ENCODE data around the gene CALM3. TPM values are rescaled to one million over a fixed set of nuclear protein-coding genes. Genes with fewer than 3 reads are reported as not detected.

The CALM3 gene
- total and polyA plus RNA-seq, 2 experiments from 2014 or later: 217 to 271 TPM

DNA sequence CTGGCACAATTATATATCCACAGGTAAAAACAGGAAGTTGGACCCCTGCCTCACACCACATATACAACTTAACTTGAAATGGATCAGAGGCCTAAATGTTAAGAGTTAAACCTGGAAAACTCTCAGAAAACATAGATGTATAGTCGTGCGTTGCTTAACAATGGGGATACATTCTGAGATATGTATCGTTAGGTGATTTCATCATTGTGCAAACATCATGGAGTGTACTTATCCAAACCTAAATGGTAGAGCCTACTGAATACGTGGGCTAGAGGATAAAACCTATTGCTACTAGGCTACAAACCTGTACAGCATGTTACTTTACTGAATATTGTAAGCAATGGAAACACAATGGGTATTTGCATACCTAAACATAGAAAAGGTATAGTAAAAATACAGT, 14.8 kb upstream of the CALM3 start:
- DNase-seq: no peak
- Histone ChIP-seq H3K27me3 (replicated peaks; ENCODE audit: insufficient read depth) (no peaks in the 10 kb centered on the region), H3K4me1 (ENCODE audit: insufficient read depth) (no peaks in the 10 kb centered on the region), H3K79me2 (ENCODE audit: insufficient read depth) (no peaks in the 10 kb centered on the region), H2AFZ (no peak overlapping the region), H3K9me3 (ENCODE audit: low read depth) (no peaks in the 10 kb centered on the region), H4K20me1 (ENCODE audit: insufficient read depth) (no peaks in the 10 kb centered on the region), H3K4me3 (no peak overlapping the region), H3K27ac (no peak overlapping the region), H3K4me2 (ENCODE audit: unreplicated experiment) (no peak overlapping the region), H3K9me2 (ENCODE audit: insufficient read depth) (no peaks in the 10 kb centered on the region), H3K9ac (no peak overlapping the region), H3F3A (ENCODE audit: insufficient read depth) (no peaks in the 10 kb centered on the region), H3K36me3 (ENCODE audit: low read depth) (no peaks in the 10 kb centered on the region)
- in situ Hi-C loops (cut with MboI): no loop called here
- whole genome bisulfite sequencing, 2 experiments (ENCODE audit: low coverage in 1 of 2, low lambda C conversion rate in 2 of 2, missing lambda C conversion rate in 2 of 2): 71 to 78% methylated on average over 4 of the region's 4 CpGs
- TF ChIP-seq EZH2phosphoT487 (IDR thresholded peaks at IDR 0.05; ENCODE audit: insufficient read depth, low read depth): no peak
- TF ChIP-seq EZH2 (IDR thresholded peaks at IDR 0.05; ENCODE audit: insufficient read depth, poor library complexity, severe bottlenecking): no peak

DNA sequence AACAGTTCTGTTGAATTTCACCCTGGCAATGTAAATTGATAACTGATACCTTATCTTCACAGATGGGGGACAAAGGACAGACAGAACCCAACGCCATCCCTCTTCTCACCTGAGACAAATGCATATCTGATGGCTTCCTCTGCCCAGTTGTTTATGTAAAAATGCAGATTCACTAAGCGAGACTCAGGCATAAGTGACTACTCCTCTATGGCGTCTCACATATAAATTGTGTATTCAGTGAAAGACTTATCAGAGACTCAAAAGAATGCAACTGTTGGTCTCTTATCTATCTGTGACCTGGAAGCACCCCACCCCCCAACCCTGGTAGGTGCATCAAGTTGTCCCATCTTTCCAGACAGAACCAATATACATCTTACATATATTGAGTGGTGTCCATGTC, 13.3 kb upstream of the CALM3 start:
- in situ Hi-C loops (cut with MboI): no loop called here
- Histone ChIP-seq H3K79me2 (ENCODE audit: insufficient read depth) (no peaks in the 10 kb centered on the region), H3K9ac (no peak overlapping the region), H3K36me3 (ENCODE audit: low read depth) (no peaks in the 10 kb centered on the region), H2AFZ (no peak overlapping the region), H3K9me2 (ENCODE audit: insufficient read depth) (no peaks in the 10 kb centered on the region), H4K20me1 (ENCODE audit: insufficient read depth) (no peaks in the 10 kb centered on the region), H3K27ac (no peak overlapping the region), H3K27me3 (replicated peaks; ENCODE audit: insufficient read depth) (no peaks in the 10 kb centered on the region), H3K4me3 (no peak overlapping the region), H3K4me1 (ENCODE audit: insufficient read depth) (no peaks in the 10 kb centered on the region), H3F3A (ENCODE audit: insufficient read depth) (no peaks in the 10 kb centered on the region), H3K4me2 (ENCODE audit: unreplicated experiment) (no peak overlapping the region), H3K9me3 (ENCODE audit: low read depth) (no peaks in the 10 kb centered on the region)
- no peak for DNase-seq
- TF ChIP-seq EZH2 (IDR thresholded peaks at IDR 0.05; ENCODE audit: insufficient read depth, poor library complexity, severe bottlenecking): no peak
- no peak for TF ChIP-seq EZH2phosphoT487 (IDR thresholded peaks at IDR 0.05; ENCODE audit: insufficient read depth, low read depth)
- WGBS, 2 experiments (ENCODE audit: low coverage in 1 of 2, low lambda C conversion rate in 2 of 2, missing lambda C conversion rate in 2 of 2): 86 to 88% methylated on average over 3 of the region's 3 CpGs

DNA sequence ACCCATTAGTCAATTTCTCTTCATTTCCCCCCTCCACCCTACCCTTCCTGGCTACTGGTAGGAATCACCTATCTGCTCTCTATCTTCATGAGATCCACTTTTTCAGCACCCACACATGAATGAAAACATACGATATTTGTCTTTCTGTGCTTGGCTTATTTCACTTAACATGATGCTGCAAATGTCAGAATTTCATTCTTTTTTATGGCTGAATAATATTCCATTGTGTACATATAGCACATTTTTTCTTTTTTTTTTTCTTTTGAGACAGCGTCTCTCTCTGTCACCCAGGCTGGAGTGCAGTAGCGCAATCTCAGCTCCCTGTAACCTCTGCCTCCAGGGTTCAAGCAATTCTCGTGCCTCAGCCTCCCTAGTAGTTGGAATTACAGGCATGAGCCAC, 9.9 kb upstream of the CALM3 start:
- H3K9me3 ChIP-seq (ENCODE audit: low read depth): no peaks in the 10 kb centered on the region
- H3F3A ChIP-seq (ENCODE audit: insufficient read depth): no peaks in the 10 kb centered on the region
- H3K9ac ChIP-seq: no peak overlapping the region
- TF ChIP-seq EZH2 (IDR thresholded peaks at IDR 0.05; ENCODE audit: insufficient read depth, poor library complexity, severe bottlenecking): no peak
- TF ChIP-seq EZH2phosphoT487 (IDR thresholded peaks at IDR 0.05; ENCODE audit: insufficient read depth, low read depth): no peak
- H3K79me2 ChIP-seq (ENCODE audit: insufficient read depth): no peaks in the 10 kb centered on the region
- no peaks in the 10 kb centered on the region for H3K27me3 ChIP-seq (replicated peaks; ENCODE audit: insufficient read depth)
- no peak for DNase-seq
- no peaks in the 10 kb centered on the region for H4K20me1 ChIP-seq (ENCODE audit: insufficient read depth)
- no peak overlapping the region for H3K4me3 ChIP-seq
- no peak overlapping the region for H2AFZ ChIP-seq
- H3K27ac ChIP-seq: no peak overlapping the region
- in situ Hi-C loops (cut with MboI): no loop called here
- WGBS, 2 experiments (ENCODE audit: low coverage in 1 of 2, low lambda C conversion rate in 2 of 2, missing lambda C conversion rate in 2 of 2): 86 to 89% methylated on average over 4 of the region's 4 CpGs
- H3K4me1 ChIP-seq (ENCODE audit: insufficient read depth): no peaks in the 10 kb centered on the region
- H3K9me2 ChIP-seq (ENCODE audit: insufficient read depth): no peaks in the 10 kb centered on the region
- no peak overlapping the region for H3K4me2 ChIP-seq (ENCODE audit: unreplicated experiment)
- no peaks in the 10 kb centered on the region for H3K36me3 ChIP-seq (ENCODE audit: low read depth)

DNA sequence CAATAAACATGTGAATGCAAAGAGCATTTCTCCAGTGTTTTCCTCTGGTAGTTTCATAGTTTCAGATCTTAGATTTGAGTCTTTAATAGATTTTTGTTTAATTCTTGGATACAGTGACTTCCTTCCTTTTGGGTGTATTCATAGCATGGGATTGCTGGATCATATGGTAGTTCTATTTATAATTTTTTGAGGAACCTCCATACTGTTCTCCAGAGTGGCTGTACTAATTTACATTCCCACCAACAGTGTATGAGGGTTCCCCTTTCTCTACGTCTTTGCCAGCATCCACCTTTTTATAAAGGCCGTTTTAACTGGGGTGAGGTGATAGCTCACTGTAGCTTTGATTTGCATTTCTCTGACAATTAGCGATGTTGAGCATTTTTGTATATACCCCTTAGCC, 9.3 kb upstream of the CALM3 start:
- Histone ChIP-seq H3K4me1 (ENCODE audit: insufficient read depth) (no peaks in the 10 kb centered on the region), H3K36me3 (ENCODE audit: low read depth) (no peaks in the 10 kb centered on the region), H3K27me3 (replicated peaks; ENCODE audit: insufficient read depth) (no peaks in the 10 kb centered on the region), H3K79me2 (ENCODE audit: insufficient read depth) (no peaks in the 10 kb centered on the region), H3K27ac (no peak overlapping the region), H2AFZ (no peak overlapping the region), H3K9ac (no peak overlapping the region), H3F3A (ENCODE audit: insufficient read depth) (no peaks in the 10 kb centered on the region), H4K20me1 (ENCODE audit: insufficient read depth) (no peaks in the 10 kb centered on the region), H3K4me2 (ENCODE audit: unreplicated experiment) (no peak overlapping the region), H3K9me3 (ENCODE audit: low read depth) (no peaks in the 10 kb centered on the region), H3K9me2 (ENCODE audit: insufficient read depth) (no peaks in the 10 kb centered on the region), H3K4me3 (no peak overlapping the region)
- TF ChIP-seq EZH2phosphoT487 (IDR thresholded peaks at IDR 0.05; ENCODE audit: insufficient read depth, low read depth) (no peak), EZH2 (IDR thresholded peaks at IDR 0.05; ENCODE audit: insufficient read depth, poor library complexity, severe bottlenecking) (no peak)
- in situ Hi-C loops (cut with MboI): no loop called here
- WGBS, 2 experiments (ENCODE audit: low coverage in 1 of 2, low lambda C conversion rate in 2 of 2, missing lambda C conversion rate in 2 of 2): 69 to 81% methylated on average over 3 of the region's 3 CpGs
- DNase-seq: no peak

DNA sequence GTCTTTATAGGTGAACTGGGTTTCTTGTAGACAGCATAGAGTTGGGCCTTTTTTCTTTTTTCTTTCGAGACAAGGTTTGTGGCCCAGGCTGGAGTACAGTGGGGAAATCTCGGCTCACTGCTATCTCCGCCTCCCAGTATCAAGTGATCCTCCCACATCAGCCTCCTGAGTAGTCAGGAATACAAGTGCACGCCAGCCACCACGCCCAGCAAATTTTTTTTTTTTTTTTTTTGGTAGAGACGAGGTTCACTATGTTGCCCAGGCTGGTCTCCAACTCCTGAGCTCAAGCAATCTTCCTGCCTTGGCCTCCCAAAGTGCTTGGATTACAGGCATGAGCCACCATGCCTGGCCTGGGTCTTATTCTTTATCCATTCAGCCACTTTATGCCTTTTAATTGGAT, 5.1 kb upstream of the CALM3 start:
- H3K4me3 ChIP-seq: no peak overlapping the region
- no peak overlapping the region for H3K9ac ChIP-seq
- H3K9me3 ChIP-seq (ENCODE audit: low read depth): no peaks in the 10 kb centered on the region
- TF ChIP-seq EZH2phosphoT487 (IDR thresholded peaks at IDR 0.05; ENCODE audit: insufficient read depth, low read depth): no peak
- TF ChIP-seq EZH2 (IDR thresholded peaks at IDR 0.05; ENCODE audit: insufficient read depth, poor library complexity, severe bottlenecking): no peak
- 61% methylated on average over 5 to 6 of the region's 6 CpGs for WGBS, 2 experiments (ENCODE audit: low coverage in 1 of 2, low lambda C conversion rate in 2 of 2, missing lambda C conversion rate in 2 of 2)
- H3K79me2 ChIP-seq (ENCODE audit: insufficient read depth): no peaks in the 10 kb centered on the region
- no peak for DNase-seq
- no peak overlapping the region for H3K27ac ChIP-seq
- no peak overlapping the region for H2AFZ ChIP-seq
- H3K36me3 ChIP-seq (ENCODE audit: low read depth): no peaks in the 10 kb centered on the region
- no peaks in the 10 kb centered on the region for H4K20me1 ChIP-seq (ENCODE audit: insufficient read depth)
- no peaks in the 10 kb centered on the region for H3K4me1 ChIP-seq (ENCODE audit: insufficient read depth)
- H3K27me3 ChIP-seq (replicated peaks; ENCODE audit: insufficient read depth): no peaks in the 10 kb centered on the region
- H3K9me2 ChIP-seq (ENCODE audit: insufficient read depth): no peaks in the 10 kb centered on the region
- in situ Hi-C loops (cut with MboI): no loop called here
- no peak overlapping the region for H3K4me2 ChIP-seq (ENCODE audit: unreplicated experiment)
- no peaks in the 10 kb centered on the region for H3F3A ChIP-seq (ENCODE audit: insufficient read depth)
